K562 (cell line): ENCODE measurements around the gene CD9.

Experiments used
- HNRNPH1 ChIP-seq: fragments of 200-400 bp; formaldehyde crosslinking; optimal IDR thresholded peaks from 2 replicates; pipeline ENCODE3; 2017; ENCODE audit warnings: low read depth, mild to moderate bottlenecking, low read length, moderate library complexity
- THAP7 ChIP-seq: fragments of 250-450 bp; sonication (Bioruptor Pico); IDR thresholded peaks from 2 replicates; pipeline ENCODE4 v1.5.0; 2021

- TF ChIP-seq HNRNPH1 = no peak
- TF ChIP-seq THAP7 (CRISPR knock-in tag) = no peak
These were observed 2.1 kb upstream of the CD9 start for GRCh38 chr12:6198051-6198450.
